ENCODE measurements around the gene POLD3.

DNA sequence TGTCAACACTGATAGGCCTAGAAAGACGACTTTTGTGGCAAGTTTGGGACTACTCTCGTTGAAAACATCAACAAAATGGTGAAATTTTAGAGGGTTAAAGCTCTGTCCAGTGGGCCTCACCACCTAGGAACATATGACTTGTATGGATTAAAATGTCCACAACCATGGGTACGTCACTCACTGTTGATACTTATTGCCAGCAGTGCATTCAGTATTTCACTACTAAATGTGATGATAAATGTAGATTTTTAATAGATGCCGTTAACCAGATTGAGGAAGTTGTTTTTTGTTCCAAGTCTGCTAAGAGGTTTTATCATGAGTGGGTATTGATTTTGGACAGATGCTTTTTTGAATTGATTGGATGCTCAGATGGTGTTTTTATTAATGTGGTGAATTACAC lies 33.7 kb downstream of the POLD3 start:
- TF ChIP-seq, protein P1, sequence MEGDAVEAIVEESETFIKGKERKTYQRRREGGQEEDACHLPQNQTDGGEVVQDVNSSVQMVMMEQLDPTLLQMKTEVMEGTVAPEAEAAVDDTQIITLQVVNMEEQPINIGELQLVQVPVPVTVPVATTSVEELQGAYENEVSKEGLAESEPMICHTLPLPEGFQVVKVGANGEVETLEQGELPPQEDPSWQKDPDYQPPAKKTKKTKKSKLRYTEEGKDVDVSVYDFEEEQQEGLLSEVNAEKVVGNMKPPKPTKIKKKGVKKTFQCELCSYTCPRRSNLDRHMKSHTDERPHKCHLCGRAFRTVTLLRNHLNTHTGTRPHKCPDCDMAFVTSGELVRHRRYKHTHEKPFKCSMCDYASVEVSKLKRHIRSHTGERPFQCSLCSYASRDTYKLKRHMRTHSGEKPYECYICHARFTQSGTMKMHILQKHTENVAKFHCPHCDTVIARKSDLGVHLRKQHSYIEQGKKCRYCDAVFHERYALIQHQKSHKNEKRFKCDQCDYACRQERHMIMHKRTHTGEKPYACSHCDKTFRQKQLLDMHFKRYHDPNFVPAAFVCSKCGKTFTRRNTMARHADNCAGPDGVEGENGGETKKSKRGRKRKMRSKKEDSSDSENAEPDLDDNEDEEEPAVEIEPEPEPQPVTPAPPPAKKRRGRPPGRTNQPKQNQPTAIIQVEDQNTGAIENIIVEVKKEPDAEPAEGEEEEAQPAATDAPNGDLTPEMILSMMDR (IDR thresholded peaks at IDR 0.05) = no peak
- TF ChIP-seq POLR2AphosphoS5 (IDR thresholded peaks at IDR 0.05) (no peak), POLR2A (IDR thresholded peaks at IDR 0.05) (no peak), EP300 (IDR thresholded peaks at IDR 0.05) (no peak)

Measured in sigmoid colon (tissue), 4 donors.